Activated naive CD4-positive, alpha-beta T cell treated with anti-CD3 and anti-CD28 coated beads, Interleukin-2, amount 50 U/mL, for 24 hours (primary cell): ENCODE results near the gene CDH16.
"Not testable (repeated sequence)": the region's sequence is repeated elsewhere in the genome, so short reads cannot be mapped to it uniquely, and the experiment has no call there.

Source experiments
- H3K27ac Mint-ChIP-seq: one replicate; pipeline ENCODE4 v1.8.0; 2021; ENCODE audit warnings: mild to moderate bottlenecking, mixed read lengths
- H3K27me3 Mint-ChIP-seq: one replicate; pipeline ENCODE4 v1.8.0; 2021; ENCODE audit warnings: mixed read lengths
- H3K36me3 Mint-ChIP-seq: one replicate; pipeline ENCODE4 v1.8.0; 2021; ENCODE audit warnings: mixed read lengths
- H3K4me1 Mint-ChIP-seq: one replicate; pipeline ENCODE4 v1.8.0; 2021; ENCODE audit warnings: mixed read lengths
- H3K4me3 Mint-ChIP-seq: one replicate; pipeline ENCODE4 v1.8.0; 2021; ENCODE audit warnings: mild to moderate bottlenecking, mixed read lengths
- H3K9me3 Mint-ChIP-seq: one replicate; pipeline ENCODE4 v1.8.0; 2021; ENCODE audit warnings: mixed read lengths

The CDH16 gene

GRCh38 chr16:66937725-66938337 is 19.1 kb upstream of the CDH16 start:
- Mint-ChIP-seq H3K4me3 (peak overlapping the region; percentile 77), H3K9me3 (no peaks in the 10 kb centered on the region), H3K27ac (peak overlapping the region; percentile 69), H3K4me1 (peaks cover 40% of the 10 kb centered on the region), H3K36me3 (peaks cover 11% of the 10 kb centered on the region), H3K27me3 (no peaks in the 10 kb centered on the region)

- Mint-ChIP-seq H3K9me3 (no peaks in the 10 kb centered on the region), H3K4me3 (peak overlapping the region; percentile 98), H3K4me1 (peaks cover 48% of the 10 kb centered on the region), H3K36me3 (peaks cover 13% of the 10 kb centered on the region), H3K27me3 (no peaks in the 10 kb centered on the region), H3K27ac (peak overlapping the region; percentile 69)
Observed at GRCh38 chr16:66936889-66937554, 18.3 kb upstream of the CDH16 start.

GRCh38 chr16:66936462-66936861 is 17.8 kb upstream of the CDH16 start:
- Mint-ChIP-seq H3K27ac (no peak overlapping the region), H3K4me3 (peak overlapping the region; percentile 98), H3K4me1 (peaks cover 52% of the 10 kb centered on the region)

GRCh38 chr16:66935314-66936011 is 16.8 kb upstream of the CDH16 start, which contains the start of gene CES2:
TSS of gene CES2 (plus strand) at chr16:66935516. CDS start at chr16:66935636, 120 bp downstream.
- H3K4me1 Mint-ChIP-seq = peaks cover 52% of the 10 kb centered on the region
- H3K4me3 Mint-ChIP-seq = peak within 1 kb of the TSS; percentile 98
- no peaks in the 10 kb centered on the region for H3K27me3 Mint-ChIP-seq
- H3K27ac Mint-ChIP-seq = peak within 1 kb of the TSS; percentile 98
- H3K9me3 Mint-ChIP-seq = no peaks in the 10 kb centered on the region
- peaks cover 13% of the 10 kb centered on the region for H3K36me3 Mint-ChIP-seq

More at GRCh38 chr16:66936462-66936861, 17.8 kb upstream of the CDH16 start:
- Mint-ChIP-seq H3K9me3 (no peaks in the 10 kb centered on the region), H3K36me3 (peaks cover 13% of the 10 kb centered on the region), H3K27me3 (no peaks in the 10 kb centered on the region)

- peaks cover 12% of the 10 kb centered on the region for H3K36me3 Mint-ChIP-seq
- not testable (repeated sequence) for H3K9me3 Mint-ChIP-seq, H3K27me3 Mint-ChIP-seq
- H3K4me3 Mint-ChIP-seq = peak overlapping the region; percentile 98
- H3K27ac Mint-ChIP-seq = peak overlapping the region; percentile 98
- peaks cover 52% of the 10 kb centered on the region for H3K4me1 Mint-ChIP-seq
Observed at GRCh38 chr16:66934839-66935313, 16.2 kb upstream of the CDH16 start.

- Mint-ChIP-seq H3K4me3 (peak within 1 kb of the TSS; percentile 98), H3K27me3 (no peaks in the 10 kb centered on the region), H3K4me1 (peaks cover 52% of the 10 kb centered on the region), H3K9me3 (no peaks in the 10 kb centered on the region), H3K36me3 (peaks cover 11% of the 10 kb centered on the region), H3K27ac (peak within 1 kb of the TSS; percentile 98)
Observed at GRCh38 chr16:66934138-66934838, 15.6 kb upstream of the CDH16 start, which contains the start of gene CIAO2B. TSS of gene CIAO2B (minus strand) at chr16:66934402. CDS start at chr16:66934364, 38 bp downstream.

GRCh38 chr16:66933776-66934137 is 15.1 kb upstream of the CDH16 start:
- peaks cover 11% of the 10 kb centered on the region for H3K36me3 Mint-ChIP-seq
- H3K9me3 Mint-ChIP-seq = no peaks in the 10 kb centered on the region
- H3K27me3 Mint-ChIP-seq = no peaks in the 10 kb centered on the region
- H3K4me3 Mint-ChIP-seq = peak overlapping the region; percentile 98
- H3K27ac Mint-ChIP-seq = peak overlapping the region; percentile 98
- H3K4me1 Mint-ChIP-seq = peaks cover 52% of the 10 kb centered on the region

- peak overlapping the region; percentile 72 for H3K27ac Mint-ChIP-seq
- H3K36me3 Mint-ChIP-seq = peaks cover 11% of the 10 kb centered on the region
- H3K4me1 Mint-ChIP-seq = peaks cover 45% of the 10 kb centered on the region
- no peaks in the 10 kb centered on the region for H3K27me3 Mint-ChIP-seq
- no peaks in the 10 kb centered on the region for H3K9me3 Mint-ChIP-seq
- peak overlapping the region; percentile 98 for H3K4me3 Mint-ChIP-seq
Observed at GRCh38 chr16:66932076-66932475, 13.4 kb upstream of the CDH16 start.

GRCh38 chr16:66931665-66932064 is 13.0 kb upstream of the CDH16 start:
- Mint-ChIP-seq H3K9me3 (no peaks in the 10 kb centered on the region), H3K4me3 (peak overlapping the region; percentile 45), H3K36me3 (peaks cover 11% of the 10 kb centered on the region), H3K27ac (no peak overlapping the region), H3K27me3 (no peaks in the 10 kb centered on the region), H3K4me1 (peaks cover 41% of the 10 kb centered on the region)

GRCh38 chr16:66930189-66930588 is 11.5 kb upstream of the CDH16 start:
- peaks cover 11% of the 10 kb centered on the region for H3K36me3 Mint-ChIP-seq
- H3K27me3 Mint-ChIP-seq = peaks cover 2% of the 10 kb centered on the region
- H3K4me1 Mint-ChIP-seq = peaks cover 34% of the 10 kb centered on the region
- H3K27ac Mint-ChIP-seq = no peak overlapping the region
- no peaks in the 10 kb centered on the region for H3K9me3 Mint-ChIP-seq
- no peak overlapping the region for H3K4me3 Mint-ChIP-seq

- Mint-ChIP-seq H3K36me3 (peaks cover 7% of the 10 kb centered on the region), H3K9me3 (no peaks in the 10 kb centered on the region), H3K4me1 (peaks cover 30% of the 10 kb centered on the region), H3K27me3 (peaks cover 4% of the 10 kb centered on the region), H3K4me3 (no peak overlapping the region), H3K27ac (no peak overlapping the region)
Observed at GRCh38 chr16:66928702-66929388, 10.2 kb upstream of the CDH16 start.

- H3K4me3 Mint-ChIP-seq = no peak overlapping the region
- no peaks in the 10 kb centered on the region for H3K9me3 Mint-ChIP-seq
- H3K27me3 Mint-ChIP-seq = peaks cover 11% of the 10 kb centered on the region
- no peak overlapping the region for H3K27ac Mint-ChIP-seq
- peaks cover 4% of the 10 kb centered on the region for H3K36me3 Mint-ChIP-seq
- H3K4me1 Mint-ChIP-seq = peaks cover 23% of the 10 kb centered on the region
Observed at GRCh38 chr16:66927918-66928649, 9.4 kb upstream of the CDH16 start.

- Mint-ChIP-seq H3K27ac (no peak overlapping the region), H3K4me3 (no peak overlapping the region), H3K36me3 (no peaks in the 10 kb centered on the region), H3K9me3 (no peaks in the 10 kb centered on the region), H3K27me3 (peaks cover 12% of the 10 kb centered on the region), H3K4me1 (peaks cover 12% of the 10 kb centered on the region)
Observed at GRCh38 chr16:66926961-66927436, 8.3 kb upstream of the CDH16 start.

- H3K9me3 Mint-ChIP-seq = no peaks in the 10 kb centered on the region
- H3K4me3 Mint-ChIP-seq = no peak overlapping the region
- no peak overlapping the region for H3K27ac Mint-ChIP-seq
- H3K27me3 Mint-ChIP-seq = peaks cover 13% of the 10 kb centered on the region
- peaks cover 7% of the 10 kb centered on the region for H3K4me1 Mint-ChIP-seq
- no peaks in the 10 kb centered on the region for H3K36me3 Mint-ChIP-seq
Observed at GRCh38 chr16:66926171-66926947, 7.7 kb upstream of the CDH16 start.
